Measurements from ENCODE around the gene BRD4.

BRD4 gene

GRCh38 chr19:15291548-15292021 is 40.8 kb downstream of the BRD4 start:
- DNase-seq (ENCODE audit: low read depth in 4 of 4, low spot score in 1 of 4) = no peak

GRCh38 chr19:15291089-15291488 is 41.2 kb downstream of the BRD4 start:
- DNase-seq (ENCODE audit: low read depth in 4 of 4, low spot score in 1 of 4) = no peak

GRCh38 chr19:15290166-15290565 is 42.2 kb downstream of the BRD4 start:
- no peak for DNase-seq (ENCODE audit: low read depth in 4 of 4, low spot score in 1 of 4)

- no peak for DNase-seq (ENCODE audit: low read depth in 4 of 4, low spot score in 1 of 4)
Measured at GRCh38 chr19:15289673-15290072, 42.7 kb downstream of the BRD4 start.

GRCh38 chr19:15288146-15288963 is 44.0 kb downstream of the BRD4 start:
- DNase-seq (ENCODE audit: low read depth in 4 of 4, low spot score in 1 of 4) = no peak

GRCh38 chr19:15287496-15287895 is 44.8 kb downstream of the BRD4 start:
- DNase-seq (ENCODE audit: low read depth in 4 of 4, low spot score in 1 of 4) = no peak

- DNase-seq (ENCODE audit: low read depth in 4 of 4, low spot score in 1 of 4) = no peak
Measured at GRCh38 chr19:15286688-15287365, 45.5 kb downstream of the BRD4 start.

GRCh38 chr19:15285896-15286591 is 46.3 kb downstream of the BRD4 start:
- no peak for DNase-seq (ENCODE audit: low read depth in 4 of 4, low spot score in 1 of 4)

GRCh38 chr19:15284896-15285295 is 47.4 kb downstream of the BRD4 start:
- DNase-seq (ENCODE audit: low read depth in 4 of 4, low spot score in 1 of 4) = no peak

GRCh38 chr19:15284091-15284490 is 48.2 kb downstream of the BRD4 start:
- no peak for DNase-seq (ENCODE audit: low read depth in 4 of 4, low spot score in 1 of 4)

GRCh38 chr19:15283141-15283883 is 49.0 kb downstream of the BRD4 start:
- DNase-seq (ENCODE audit: low read depth in 4 of 4, low spot score in 1 of 4) = peak in 2 of 4 experiments; percentile 17 to 38

- no peak for DNase-seq (ENCODE audit: low read depth in 4 of 4, low spot score in 1 of 4)
Measured at GRCh38 chr19:15282311-15282705, 50.0 kb downstream of the BRD4 start.

- no peak for DNase-seq (ENCODE audit: low read depth in 4 of 4, low spot score in 1 of 4)
Measured at GRCh38 chr19:15280915-15281683, 51.2 kb downstream of the BRD4 start.

GRCh38 chr19:15280048-15280725 is 52.2 kb downstream of the BRD4 start:
- DNase-seq (ENCODE audit: low read depth in 4 of 4, low spot score in 1 of 4) = no peak

GRCh38 chr19:15279326-15279904 is 52.9 kb downstream of the BRD4 start:
- DNase-seq (ENCODE audit: low read depth in 4 of 4, low spot score in 1 of 4) = no peak

- no peak for DNase-seq (ENCODE audit: low read depth in 4 of 4, low spot score in 1 of 4)
Measured at GRCh38 chr19:15276620-15277215, 55.6 kb downstream of the BRD4 start.

GRCh38 chr19:15274477-15274876 is 57.9 kb downstream of the BRD4 start:
- no peak for DNase-seq (ENCODE audit: low read depth in 4 of 4, low spot score in 1 of 4)

- no peak for DNase-seq (ENCODE audit: low read depth in 4 of 4, low spot score in 1 of 4)
Measured at GRCh38 chr19:15269806-15270205, 62.5 kb downstream of the BRD4 start.

- DNase-seq (ENCODE audit: low read depth in 4 of 4, low spot score in 1 of 4) = no peak
Measured at GRCh38 chr19:15268928-15269253, 63.4 kb downstream of the BRD4 start.

Data from stimulated activated CD4-positive, alpha-beta T cell treated with anti-CD3 and anti-CD28 coated beads, Interleukin-1b, Interleukin-23, amount 100 ng/mL, for 24 hours (primary cell).